HFF-Myc (cell line): Measurements from ENCODE around the gene JSRP1.

Experiments used
- DNase-seq: peaks from one replicate; pipeline ENCODE4 v3.0.0-alpha.2; 2011; ENCODE audit warnings: low read depth; ENCODE audit errors: extremely low read depth
- H3K4me3 ChIP-seq: replicated peaks from 2 replicates; pipeline ENCODE4 v1.5.1; 2011; ENCODE audit warnings: low read depth, mild to moderate bottlenecking, control low read depth, low read length
- CTCF ChIP-seq: IDR thresholded peaks from 2 replicates; pipeline ENCODE4 v1.5.1; 2012; ENCODE audit warnings: mild to moderate bottlenecking, low read depth, low read length, control low read depth; ENCODE audit errors: missing control alignments

Gene JSRP1

DNA sequence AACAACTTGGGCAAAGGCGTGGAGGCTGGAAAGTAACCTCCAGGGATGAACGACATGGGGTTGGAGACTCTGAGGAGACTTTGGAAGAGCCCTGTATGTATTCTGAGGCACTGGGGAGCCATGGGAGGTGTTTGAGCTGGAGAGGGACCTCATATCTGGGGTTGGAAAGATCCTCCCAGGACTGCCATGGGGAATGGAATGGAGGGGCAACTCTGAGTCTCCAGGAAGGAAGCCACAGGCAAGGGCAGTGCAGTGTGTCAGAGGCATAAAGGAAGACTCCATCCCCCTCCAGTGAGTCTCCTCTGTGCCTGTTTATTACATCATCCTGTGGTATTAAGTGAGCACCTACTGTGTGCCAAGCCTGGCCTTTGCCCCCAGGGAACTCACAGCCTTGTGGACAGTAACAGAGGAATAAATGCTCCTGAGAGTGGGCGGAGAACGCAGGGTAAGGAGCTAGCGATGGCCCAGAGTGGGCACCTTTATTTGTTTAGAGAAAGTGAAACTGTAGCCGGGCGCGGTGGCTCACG is 18.0 kb upstream of the JSRP1 start:
- H3K4me3 ChIP-seq, result 0 out of 2 replicates have a peak overlapping the region, but pooled peaks have one; percentile 98
- TF ChIP-seq CTCF, result no peak
- no peak for DNase-seq

DNA sequence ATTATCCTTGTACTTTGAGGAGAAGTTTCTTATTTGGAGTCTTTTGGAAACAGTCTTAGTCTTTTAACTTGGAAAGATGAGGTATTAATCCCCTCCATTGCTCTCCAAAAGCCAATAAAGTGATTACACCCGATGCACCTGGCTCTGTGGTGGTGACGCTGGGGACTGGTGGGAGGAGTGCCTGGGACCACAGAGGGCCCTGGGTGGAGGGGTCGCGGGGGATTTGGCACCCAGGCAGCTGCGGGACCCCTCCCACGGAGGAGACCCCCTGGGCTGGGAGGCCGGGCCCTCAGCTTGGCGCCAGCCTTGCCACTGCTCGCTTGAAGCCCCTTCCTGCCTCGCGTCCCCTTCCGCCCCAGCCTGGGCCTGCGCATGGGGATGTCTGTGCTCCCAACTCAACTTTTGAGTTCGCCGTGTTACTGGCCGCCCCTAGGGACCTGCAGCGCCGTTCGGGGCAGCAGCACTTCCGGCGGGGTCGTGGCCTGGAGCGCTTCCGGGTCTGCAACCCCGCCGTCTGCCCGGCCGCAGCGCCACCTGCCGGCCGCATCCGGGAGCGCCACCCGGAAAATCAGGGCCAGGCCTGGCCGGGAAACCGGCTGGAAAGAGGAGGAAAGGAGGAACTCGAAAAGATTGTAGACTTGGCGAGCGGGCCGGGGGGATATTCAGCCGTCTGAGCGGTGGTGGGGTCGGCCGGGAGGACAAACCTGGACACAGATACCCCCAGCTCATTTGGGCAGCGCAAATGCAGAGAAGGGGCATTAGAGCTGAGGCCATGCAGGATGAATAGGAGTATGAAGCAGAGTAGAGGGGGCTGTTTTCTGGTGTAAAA is 17.4 kb upstream of the JSRP1 start:
- peak overlapping the region; percentile 98 for H3K4me3 ChIP-seq
- no peak for DNase-seq

DNA sequence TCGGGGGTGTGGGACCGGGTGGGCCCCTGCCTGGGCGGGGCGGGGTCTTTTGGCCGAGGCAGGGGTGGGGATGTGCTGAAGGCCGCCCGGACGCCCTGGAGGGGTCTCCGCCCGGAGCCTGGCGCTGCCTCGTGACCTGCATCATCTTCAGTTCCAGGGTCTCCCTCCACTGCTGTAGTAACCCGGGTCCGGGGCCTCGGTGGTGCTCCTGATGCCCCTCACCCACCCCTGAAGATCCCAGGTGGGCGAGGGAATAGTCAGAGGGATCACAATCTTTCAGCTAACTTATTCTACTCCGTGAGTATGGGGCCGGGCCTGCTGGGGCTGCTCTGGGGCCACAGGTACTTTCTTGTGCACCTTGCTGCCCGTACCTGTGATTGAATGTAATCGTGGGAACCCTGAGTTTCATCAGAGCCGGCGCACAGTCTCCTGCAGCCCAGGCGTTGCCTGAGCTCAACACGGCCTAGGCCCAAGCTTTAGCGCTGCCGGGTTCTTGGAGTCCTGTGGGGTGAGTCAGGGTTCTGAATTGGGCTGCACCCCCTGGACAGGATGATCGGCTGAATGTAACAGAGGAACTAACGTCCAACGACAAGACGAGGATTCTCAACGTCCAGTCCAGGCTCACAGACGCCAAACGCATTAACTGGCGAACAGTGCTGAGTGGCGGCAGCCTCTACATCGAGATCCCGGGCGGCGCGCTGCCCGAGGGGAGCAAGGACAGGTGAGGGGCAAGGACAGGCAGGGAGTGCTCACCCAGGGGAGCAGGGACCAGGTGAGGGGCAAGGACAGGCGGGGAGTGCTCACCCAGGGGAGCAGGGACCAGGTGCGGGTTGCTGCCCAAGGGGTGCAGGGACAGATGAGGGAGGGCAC is 15.3 kb upstream of the JSRP1 start:
- peak overlapping the region; percentile 98 for H3K4me3 ChIP-seq
- no peak for TF ChIP-seq CTCF
- no peak for DNase-seq

More for the DNA sequence above, 17.4 kb upstream of the JSRP1 start:
- TF ChIP-seq CTCF, result peak; percentile 95

- DNase-seq, result no peak
- peak overlapping the region; percentile 98 for H3K4me3 ChIP-seq
- no peak for TF ChIP-seq CTCF
Measured at GRCh38 chr19:2270423-2271233, 14.4 kb upstream of the JSRP1 start.

DNA sequence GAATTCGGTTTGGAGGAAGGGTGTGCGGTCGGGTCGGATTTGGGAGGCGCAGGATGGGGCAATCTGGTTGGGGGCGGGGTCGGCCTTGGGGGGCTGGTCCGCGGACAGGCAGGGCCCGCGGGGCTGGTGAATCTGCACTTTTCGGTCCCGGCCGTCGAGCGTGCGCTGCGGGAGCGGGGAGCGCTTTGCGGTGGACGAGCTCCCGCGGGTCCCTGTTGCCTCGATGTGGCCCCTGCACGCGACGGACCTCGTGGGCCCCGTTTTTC is 13.9 kb upstream of the JSRP1 start:
- DNase-seq, result no peak
- TF ChIP-seq CTCF, result no peak
- peak overlapping the region; percentile 98 for H3K4me3 ChIP-seq

GRCh38 chr19:2269244-2270156 is 13.3 kb upstream of the JSRP1 start:
- peak; percentile 80 for DNase-seq
- TF ChIP-seq CTCF, result no peak
- H3K4me3 ChIP-seq, result peak overlapping the region; percentile 98
